GM04504 (cell line): ENCODE results near the gene SEPTIN11.

ENCODE experiments used
- DNase-seq: peaks from one replicate; pipeline ENCODE4 v3.0.0-alpha.2; 2012; ENCODE audit warnings: low read depth

SEPTIN11 gene

DNA sequence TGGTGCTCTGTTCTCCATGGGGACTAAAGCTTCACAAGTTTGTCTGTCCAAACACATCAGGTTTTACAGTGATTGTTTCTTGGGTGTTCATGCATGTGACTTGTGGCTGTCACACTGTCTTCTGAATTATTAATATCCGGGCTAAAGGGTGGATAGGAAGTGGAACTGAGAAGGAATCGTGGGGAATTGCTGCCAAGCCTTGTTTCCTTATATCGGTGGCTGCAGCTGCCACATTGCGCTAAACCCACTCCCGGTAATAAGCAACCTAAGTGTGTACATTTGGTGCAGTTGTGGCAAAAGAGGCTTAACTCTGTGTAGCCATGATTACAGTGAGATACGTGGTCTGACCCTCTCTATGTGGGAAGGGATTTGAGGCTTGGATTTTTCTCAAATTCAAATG lies 30.7 kb downstream of the SEPTIN11 start:
- DNase-seq = no peak

DNA sequence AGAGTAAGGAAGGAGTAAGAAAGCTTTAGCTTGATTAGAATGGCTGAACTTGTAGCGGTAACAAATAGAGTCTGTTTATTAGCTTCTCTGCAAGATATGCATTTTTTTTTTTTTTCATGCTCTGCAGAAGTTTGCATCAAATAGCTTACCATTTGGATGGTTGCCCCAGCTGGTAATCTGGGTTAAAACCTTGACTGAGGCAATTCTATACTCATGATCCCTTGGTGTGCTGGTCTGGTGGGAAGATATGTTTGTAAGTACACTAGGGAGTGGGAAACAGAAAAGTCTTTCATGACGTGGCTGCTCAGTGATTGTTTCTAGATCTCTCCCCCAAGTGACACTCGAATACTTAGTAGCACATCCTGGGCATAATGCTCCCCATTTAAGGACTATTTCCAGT lies 32.1 kb downstream of the SEPTIN11 start:
- no peak for DNase-seq

DNA sequence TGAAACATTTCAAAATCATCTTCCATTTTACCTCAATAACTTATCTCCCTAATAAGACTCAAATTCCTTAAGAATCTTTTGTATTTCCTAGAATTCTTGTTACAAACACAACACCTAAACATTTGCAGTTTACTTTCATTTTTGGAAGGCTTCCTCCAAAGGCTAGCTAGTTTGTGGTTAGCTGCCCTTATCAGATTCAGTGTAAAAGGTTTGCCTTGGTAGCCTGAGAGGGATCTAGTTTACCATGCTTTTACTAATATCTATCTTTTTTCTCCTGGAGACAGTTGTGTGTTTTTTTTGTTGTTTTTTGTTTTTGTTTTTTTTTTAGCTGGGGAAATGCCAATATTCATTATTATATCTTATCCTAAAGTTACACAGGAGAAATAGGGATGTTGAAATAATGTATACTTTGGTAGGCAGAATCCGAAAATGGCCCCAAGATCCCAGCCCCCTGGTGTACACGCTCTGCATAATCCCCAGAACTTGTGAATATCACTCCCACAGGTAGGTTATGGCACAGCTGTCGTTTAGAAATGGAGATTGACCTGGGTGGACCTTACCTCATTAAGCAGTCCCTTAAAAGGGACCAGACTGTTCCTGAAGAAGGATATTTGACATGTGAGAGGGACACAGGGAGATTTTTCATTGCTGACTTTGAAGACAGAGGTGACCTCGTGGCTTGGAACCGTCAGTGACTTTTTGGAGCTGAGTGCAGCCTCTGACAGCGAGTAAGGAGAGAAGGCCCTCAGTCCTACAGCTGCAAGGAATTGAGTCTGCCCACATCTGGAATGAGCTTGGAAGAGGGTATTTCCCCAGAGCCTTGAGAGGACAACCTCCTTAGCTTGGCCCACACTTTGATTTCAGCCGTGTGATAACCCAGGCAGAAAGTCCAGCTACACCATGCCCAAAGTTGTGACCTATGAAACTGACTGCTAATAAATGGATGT lies 33.4 kb downstream of the SEPTIN11 start:
- no peak for DNase-seq

DNA sequence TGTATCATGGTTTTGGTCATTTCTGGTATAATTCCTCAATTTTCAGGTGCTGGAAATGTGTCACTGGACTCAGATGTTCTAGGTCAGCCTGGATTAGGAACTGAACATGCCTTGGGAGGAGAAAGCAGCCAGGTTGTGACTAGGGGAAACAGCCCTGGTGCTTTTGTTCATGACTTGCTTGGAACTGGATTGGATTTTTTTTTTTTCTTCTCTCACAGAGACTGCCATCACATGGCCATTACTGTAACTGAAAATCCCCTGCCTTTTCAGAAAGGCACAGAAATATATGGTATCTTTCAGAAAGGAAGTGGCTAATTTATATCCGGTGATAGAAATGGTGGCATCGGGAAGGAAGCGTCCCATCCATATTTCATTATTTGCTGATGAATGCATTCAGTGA lies 34.6 kb downstream of the SEPTIN11 start:
- DNase-seq = no peak

DNA sequence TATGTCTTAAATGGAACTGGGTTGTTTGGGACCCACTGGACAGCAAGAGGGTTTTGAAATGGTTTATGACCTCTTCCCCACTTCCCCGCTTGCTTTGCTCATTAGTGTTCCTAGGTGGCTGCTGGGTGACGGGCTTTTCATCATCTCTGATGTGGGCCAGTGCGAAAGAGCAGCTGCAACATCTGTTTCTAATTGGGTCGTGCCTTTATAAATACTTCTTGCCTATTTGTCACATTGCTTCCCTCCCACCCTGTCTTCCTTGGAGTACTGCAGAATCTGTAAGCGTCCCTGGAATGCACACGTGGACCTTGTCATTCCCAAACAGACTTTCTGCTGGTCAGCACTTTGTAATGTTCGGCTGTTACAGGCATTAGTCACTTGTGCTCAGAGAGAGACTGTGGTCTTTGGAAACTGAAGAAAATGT lies 35.2 kb downstream of the SEPTIN11 start:
- DNase-seq = peak; percentile 100

- peak; percentile 99 for DNase-seq
Measured at GRCh38 chr4:76987153-76987591, 37.6 kb downstream of the SEPTIN11 start.

- DNase-seq = no peak
Measured at GRCh38 chr4:76987685-76988084, 38.1 kb downstream of the SEPTIN11 start.

DNA sequence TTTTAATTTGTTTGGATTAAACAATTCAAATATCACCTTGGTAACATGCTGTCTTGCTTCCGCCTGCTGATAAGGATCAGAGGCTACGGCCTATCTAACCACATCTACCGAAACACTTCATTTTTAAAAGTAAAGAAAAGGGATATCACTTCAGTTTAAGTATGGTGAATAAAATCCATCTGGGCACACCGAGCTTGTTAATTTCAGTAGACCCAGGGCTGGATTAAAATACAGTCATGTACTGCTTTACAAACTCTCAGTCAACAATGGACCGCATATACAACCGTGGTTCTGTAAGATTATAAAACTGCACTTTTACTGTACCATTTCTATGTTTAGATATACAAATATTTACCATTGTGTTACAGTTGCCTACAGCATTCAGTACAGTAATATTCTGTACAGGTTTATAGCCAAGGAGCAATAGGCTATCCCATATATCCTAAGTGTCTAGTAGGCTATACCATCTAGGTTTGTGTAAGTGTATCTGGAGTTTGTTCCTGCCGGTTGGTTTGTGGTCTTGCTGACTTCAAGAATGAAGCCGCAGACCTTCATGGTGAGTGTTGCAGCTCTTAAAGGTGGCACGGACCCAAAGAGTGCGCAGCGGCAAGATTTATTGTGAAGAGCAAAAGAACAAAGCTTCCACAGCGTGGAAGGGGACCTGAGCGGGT lies 40.0 kb downstream of the SEPTIN11 start:
- DNase-seq = no peak

DNA sequence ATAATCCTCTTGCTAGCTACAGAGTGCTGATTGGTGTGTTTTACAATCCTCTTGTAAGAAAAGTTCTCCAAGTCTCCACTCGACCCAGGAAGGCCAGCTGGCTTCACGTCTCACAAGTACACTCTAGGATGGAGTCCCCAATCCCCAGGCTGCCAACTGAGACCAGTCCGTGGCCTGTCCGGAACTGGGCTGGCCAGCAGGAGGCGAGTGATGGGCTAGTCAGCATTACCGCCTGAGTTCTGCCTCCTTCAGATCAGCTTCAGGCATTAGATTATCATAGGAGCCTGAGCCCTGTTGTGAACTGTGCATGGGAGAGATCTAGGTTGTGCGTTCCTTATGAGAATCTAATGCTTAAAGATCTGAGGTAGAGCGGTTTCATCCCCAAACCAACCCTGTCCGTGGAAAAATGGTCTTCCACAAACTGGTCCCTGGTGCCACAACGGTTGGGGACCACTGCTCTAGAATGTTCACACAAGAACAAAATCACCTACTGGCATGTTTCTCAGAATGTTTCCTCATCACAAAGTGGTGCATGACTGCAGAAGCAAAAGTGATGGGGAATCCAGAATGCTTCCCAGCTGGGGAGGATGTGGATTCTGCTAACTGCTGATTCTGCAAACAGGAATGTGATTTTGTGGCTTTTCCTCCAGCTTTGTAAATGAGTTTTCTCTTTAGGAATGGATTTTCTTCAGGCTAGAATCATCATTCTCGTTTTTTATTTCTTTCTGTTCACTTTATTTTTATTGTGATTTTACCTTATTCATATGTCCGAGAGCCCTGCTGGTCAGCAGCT lies 40.9 kb downstream of the SEPTIN11 start:
- peak; percentile 94 for DNase-seq

GRCh38 chr4:76991161-76991660 lies 41.7 kb downstream of the SEPTIN11 start:
- DNase-seq = no peak

GRCh38 chr4:76993787-76994641 lies 44.5 kb downstream of the SEPTIN11 start:
- DNase-seq = no peak

GRCh38 chr4:76995776-76996175 lies 46.2 kb downstream of the SEPTIN11 start:
- DNase-seq = no peak

DNA sequence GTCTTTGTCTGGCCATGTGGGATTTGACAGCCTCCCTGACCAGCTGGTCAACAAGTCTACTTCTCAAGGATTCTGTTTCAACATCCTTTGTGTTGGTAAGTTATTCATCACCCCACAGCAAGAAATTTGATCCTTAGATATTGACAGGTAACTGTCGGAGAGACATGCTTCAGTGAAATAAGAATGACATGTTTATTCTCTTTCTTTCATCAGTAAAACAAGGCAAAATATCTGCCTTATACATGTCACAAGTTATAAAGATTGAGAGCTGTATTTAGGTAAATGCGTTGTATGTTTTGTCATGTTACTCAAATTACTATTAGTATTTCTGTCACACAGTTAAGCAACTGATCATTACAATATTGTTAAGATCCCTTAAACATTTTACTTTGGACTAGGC lies 46.9 kb downstream of the SEPTIN11 start:
- DNase-seq = no peak

DNA sequence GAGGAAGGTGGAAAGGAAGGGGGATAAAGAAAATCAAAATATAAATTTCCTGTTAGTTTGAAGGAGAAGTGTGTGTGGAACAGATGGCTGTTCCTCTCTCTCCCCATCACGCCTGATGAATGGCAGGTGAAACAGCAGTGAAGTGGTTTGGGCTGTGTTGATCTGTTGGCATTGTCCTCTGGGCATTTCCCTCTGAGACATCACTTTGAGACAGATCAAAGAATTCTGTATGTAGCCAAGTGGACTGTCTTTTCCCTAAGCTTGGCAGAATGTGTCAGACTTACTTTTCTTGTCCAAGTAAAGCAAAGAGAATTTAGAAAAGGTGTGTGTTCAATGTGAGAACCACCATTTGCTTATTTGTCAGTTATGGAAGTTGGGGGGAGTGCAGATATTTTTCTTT lies 47.5 kb downstream of the SEPTIN11 start:
- DNase-seq = no peak

GRCh38 chr4:76997532-76997931 lies 48.0 kb downstream of the SEPTIN11 start:
- DNase-seq = no peak

GRCh38 chr4:76998251-76998901 lies 48.8 kb downstream of the SEPTIN11 start:
- no peak for DNase-seq
